CMK (cell line): ENCODE results near the gene ADAMTS15.
A peak's percentile ranks its signal among the peaks of the same experiment; 100 is the strongest.
"Not testable (repeated sequence)": the region's sequence is repeated elsewhere in the genome, so short reads cannot be mapped to it uniquely, and the experiment has no call there.

ENCODE experiments used
- DNase-seq: peaks from one replicate; pipeline ENCODE4 v3.0.0-alpha.2; 2010; ENCODE audit warnings: low read depth

Gene ADAMTS15

DNA sequence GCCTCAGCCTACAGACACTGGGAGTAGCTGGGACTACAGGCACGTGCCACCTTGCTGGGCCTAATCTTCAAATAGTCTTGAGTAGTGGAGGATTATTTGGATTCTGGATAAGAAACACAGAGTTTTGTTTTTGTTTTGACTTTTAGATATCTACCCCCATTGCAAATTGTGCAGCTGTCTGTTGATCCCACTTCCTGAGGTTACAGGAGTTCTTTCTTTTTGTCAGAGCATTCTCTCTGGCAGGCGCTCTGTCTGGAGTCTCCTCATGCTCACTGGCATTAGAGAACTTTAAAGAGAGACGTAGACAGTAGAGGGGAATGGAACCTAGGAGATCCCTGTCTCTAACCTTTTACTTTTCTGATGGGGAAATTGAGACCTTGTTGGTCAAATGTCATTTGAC, 12.3 kb upstream of the ADAMTS15 start:
- no peak for DNase-seq

DNA sequence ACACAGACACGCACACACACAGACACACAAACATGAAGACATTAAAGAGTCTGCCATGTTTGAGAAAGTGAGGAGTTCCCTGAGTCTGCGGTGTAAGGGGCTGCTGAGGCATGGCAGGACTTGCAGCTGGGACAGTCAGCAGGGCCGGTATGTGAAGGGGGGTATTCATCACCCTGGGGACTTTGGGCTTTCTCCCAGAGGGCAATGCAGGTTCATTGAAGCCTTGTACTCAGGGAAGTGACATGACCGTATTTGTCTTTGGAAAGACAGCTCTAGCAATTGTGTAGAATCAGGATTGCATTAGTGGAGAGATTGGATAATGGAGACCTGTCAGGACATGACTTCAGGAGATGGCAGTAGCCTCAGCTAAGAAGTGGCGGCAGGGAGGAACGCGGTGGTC, 10.6 kb upstream of the ADAMTS15 start:
- DNase-seq: no peak

DNA sequence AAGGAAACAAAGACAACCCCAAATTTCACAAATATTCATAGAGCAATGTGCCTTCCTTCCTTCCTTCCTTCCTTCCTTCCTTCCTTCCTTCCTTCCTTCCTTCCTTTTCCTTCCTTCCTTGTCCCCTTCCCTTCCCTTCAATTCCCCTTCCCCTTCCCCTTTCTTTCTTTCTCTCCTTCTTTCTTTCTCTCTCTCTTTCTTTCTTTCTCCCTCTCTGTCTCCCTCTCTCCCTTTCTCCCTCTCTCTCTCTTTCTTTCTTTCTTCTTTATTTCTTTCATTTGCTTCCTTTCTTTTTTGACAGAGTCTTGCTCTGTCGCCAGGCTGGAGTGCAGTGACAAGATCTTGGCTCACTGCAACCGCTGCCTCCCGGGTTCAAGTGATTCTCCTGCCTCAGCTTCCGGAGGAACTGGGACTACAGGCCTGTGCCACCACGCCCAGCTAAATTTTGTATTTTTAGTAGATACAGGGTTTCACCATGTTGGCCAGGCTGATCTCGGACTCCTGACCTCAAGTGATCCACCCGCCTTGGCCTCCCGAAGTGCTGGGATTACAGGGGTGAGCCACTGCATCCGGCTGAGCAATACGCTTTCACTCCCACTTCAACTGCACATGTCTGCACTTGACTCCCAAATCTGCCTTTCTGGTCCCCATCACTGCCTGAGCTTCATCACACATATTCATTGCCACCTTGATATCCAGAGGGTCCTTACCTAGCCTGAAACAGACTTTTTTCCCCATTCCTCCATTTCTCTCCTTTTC, 9.9 kb upstream of the ADAMTS15 start:
- not testable (repeated sequence) for DNase-seq

DNA sequence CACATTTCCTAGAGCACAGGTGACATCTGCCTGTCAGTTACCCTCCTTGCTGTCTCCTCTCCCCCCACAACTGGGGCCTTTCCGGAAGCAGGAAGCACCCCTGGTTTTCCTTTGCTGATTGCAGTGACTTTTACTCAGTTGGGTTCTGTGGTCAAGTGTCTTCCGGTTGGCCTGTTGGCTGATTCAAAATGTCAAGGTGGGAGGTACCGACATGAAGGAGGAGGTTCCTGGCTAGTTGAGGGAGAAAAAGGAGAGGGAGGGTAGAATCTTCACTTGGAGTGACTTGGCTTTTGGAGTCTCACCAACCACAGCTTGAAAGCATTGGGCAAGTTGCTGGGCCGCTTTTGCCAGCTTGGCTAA, 9.3 kb upstream of the ADAMTS15 start:
- DNase-seq: peak; percentile 94

DNA sequence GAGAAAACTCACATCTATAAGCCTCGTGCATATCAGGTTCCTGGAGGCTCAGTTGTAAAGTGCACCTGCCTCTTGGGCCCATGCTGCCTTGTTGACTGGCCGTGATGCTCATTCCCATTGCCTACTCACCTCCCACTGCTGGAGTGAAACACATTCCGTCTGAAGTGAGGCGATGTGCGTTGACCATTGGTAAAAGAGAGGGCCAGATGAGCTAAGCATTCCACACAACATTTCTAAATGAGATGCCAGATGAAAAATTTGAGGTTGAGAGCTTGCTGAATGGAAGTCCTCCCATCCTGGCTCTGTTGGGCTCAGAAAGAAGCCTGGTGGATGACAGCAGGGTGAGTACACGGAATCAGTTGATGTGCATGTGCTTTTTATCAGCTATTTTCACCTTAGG, 8.6 kb upstream of the ADAMTS15 start:
- DNase-seq: no peak

DNA sequence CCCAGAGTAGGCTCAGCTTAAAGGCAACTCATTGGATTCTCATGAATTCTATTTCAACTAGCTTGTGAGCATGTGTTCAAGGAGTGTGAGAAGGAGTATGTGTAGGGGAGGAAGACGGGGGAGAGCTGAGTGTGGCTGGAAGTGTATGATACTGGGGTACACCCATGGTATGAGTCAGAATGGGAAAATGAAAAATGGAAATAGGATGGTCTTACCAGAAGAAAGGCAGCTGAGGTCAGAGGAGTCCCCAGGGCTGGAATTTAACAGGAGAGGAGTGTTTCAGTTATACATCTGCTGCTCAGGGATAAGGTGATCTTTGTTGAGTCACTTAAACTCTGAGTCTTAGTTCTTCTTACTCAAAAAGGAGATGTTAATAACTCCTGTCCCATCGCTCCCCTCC, 6.7 kb upstream of the ADAMTS15 start:
- no peak for DNase-seq

DNA sequence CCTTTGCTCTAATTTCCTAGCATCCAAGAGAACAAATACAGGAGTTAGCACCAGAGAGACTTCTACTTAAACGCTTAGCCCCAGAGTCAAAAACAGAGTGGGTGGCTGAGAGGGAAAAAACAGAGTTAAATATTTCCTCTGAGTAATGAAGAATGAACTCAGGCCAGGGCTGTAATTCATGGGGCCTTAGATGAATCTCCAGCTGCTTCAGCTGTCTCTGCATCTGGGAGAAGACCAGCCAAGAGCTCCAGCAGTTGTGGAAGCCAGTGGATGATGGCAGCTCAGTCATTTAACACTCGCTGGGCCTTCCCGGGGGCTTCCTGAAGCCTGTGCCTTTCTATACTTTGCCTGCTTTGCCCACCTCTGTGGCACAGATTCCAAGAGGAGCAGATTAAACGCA, 5.7 kb upstream of the ADAMTS15 start:
- no peak for DNase-seq

DNA sequence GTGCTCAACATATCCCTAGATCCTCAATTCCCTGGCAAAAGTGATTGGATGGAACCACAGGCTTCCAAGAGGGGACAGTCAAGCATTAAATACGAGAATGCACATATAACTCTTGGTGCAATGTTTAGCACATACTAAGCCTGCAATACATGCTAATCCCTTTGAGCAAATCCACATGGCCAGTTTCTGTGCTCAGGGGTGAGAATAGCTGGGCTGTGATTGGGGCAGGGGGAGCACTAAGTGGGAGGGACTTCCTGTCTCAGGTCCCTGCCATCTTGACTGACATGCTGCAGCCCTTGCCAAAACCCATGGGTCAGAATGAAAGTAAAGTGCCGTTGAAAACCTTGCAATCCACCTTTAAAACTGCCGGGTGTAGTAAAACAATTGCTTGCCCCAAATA, 2.7 kb upstream of the ADAMTS15 start:
- DNase-seq: no peak

DNA sequence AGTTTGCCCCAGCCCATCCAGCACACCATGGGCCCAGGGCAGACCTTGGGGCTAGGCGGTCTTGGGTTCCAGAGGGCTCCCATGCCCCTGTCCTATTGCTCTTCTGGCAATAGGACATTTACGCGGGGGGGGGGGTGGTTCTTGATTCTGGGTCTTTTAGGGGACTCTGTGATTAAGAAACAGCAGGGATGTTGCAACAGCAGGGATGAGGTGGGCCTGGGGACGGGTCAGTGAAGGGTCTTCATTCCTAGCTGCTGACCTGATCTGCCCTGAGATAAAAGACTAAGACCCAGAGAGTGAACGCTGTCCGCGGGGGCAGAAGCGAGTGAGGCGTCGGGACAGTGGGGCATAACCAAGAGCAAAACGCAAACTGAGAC, 418 bp upstream of the ADAMTS15 start:
- no peak for DNase-seq

DNA sequence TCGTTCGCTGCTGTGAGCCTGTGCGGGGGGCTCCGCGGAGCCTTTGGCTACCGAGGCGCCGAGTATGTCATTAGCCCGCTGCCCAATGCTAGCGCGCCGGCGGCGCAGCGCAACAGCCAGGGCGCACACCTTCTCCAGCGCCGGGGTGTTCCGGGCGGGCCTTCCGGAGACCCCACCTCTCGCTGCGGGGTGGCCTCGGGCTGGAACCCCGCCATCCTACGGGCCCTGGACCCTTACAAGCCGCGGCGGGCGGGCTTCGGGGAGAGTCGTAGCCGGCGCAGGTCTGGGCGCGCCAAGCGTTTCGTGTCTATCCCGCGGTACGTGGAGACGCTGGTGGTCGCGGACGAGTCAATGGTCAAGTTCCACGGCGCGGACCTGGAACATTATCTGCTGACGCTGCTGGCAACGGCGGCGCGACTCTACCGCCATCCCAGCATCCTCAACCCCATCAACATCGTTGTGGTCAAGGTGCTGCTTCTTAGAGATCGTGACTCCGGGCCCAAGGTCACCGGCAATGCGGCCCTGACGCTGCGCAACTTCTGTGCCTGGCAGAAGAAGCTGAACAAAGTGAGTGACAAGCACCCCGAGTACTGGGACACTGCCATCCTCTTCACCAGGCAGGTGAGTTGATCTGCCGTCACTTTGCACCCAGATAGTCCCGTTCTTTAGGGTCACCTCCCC, 1.0 kb downstream of the ADAMTS15 start:
- no peak for DNase-seq

DNA sequence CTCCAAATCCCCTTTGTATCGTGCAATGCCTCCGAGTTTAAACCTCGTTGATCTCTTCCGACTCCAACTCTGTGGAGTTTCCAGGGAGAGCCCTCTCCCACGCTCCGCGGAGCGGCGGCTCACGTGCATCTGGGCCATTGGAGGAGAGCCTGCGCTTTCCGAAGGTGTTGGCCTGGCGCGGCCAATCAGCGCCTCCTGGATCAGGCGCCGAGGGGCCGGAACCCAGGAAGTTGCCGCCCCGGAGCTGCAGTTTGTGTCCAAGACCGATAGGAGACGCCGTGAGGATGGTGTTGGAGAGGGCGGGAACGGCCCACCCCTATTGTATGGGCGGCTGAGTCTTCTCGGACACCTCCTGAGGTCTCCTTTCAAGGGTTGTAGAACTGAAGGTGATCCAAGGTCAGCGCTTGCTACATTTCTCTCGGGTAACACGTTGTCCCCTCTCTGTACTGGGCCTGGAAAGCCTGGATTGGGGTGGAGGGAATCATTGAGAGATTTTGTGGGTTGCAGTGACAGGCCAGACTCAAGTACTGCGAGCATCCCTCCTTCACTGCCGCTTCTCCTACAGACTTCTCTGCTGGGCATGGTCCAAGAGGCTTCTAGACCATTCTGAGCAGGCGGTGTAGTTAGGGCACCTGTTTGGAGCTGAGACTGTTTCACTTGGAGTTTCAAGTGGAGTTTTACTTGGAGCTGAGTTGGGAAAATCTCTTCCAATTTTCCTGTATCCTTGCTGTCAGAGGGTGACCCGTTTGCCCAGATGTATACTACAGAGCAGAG, 1.7 kb downstream of the ADAMTS15 start:
- no peak for DNase-seq

DNA sequence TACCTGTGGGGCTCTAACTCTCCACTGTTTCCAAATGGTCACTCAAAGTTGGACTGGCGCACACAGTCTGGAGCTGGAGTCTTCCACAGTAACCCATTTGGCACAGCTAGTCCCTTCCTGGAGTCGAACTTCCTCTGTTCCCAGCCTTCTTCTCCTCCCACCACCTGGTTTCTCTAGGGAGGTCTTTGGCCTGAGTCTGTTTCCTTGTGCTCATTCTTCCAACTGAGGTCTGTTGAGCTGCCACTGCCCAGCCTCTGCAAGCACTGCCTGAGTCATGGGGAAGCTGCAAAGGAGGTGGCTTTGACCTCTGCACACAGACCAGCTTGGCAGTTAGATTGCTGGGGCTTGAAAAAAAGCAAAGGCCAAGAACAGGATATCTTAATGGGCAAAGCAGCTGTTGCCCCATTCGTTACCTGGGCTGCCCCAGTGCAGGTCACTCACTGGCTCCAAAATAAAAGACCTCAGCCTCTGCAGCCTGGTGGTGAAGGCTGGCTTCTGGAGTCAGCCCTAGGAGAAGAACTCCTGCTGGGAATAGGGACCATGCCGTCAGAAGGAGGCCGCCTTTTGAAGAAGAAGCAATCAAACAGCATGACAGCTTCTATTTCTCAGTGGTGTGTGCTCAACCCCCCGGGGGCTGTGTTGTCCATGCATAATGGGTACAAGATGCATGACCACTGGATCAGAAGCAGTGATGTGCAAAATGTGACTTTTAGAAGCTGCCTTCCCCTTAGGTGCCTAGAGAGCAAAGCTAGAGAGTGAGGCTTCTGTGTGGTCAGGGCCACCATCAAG, 3.0 kb downstream of the ADAMTS15 start:
- DNase-seq: no peak

DNA sequence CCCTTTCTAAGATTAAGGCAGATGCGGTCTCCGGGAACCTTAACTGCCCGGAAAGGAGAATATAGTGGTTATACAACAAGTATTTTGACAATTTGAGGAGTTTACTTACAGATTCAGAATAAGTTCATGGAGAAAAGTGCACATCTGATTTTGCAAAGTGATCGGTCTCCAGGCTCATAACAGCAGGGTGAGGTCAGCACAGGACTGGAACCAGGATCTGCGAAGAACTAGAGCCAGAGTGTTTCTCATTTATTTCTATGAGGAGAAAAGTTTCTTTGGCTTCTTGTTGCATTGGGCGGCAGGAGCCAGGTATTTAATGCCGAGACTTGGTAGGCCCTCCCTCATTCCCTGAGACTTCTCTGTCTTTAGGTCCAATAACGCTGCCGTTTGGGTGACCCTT, 3.7 kb downstream of the ADAMTS15 start:
- no peak for DNase-seq

DNA sequence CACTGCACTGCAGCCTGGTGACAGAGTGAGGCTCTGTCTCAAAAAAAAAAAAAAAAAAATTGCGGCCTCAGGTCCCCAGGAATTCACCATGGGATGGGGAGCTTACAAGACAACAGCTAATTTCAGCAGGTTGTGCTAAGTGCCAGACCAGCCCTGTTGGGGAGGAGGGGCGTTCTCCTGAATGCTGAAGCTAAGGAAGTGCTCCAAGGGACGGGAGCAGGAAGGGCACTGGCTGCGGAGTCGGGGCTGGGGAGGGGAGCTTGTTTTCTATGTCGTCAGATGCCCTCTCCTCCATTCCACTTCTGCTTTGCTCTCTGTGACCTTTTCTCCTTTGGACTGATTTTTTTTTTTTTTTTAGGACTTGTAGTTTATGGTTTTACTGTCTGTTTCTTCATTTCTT, 4.5 kb downstream of the ADAMTS15 start:
- DNase-seq: no peak

DNA sequence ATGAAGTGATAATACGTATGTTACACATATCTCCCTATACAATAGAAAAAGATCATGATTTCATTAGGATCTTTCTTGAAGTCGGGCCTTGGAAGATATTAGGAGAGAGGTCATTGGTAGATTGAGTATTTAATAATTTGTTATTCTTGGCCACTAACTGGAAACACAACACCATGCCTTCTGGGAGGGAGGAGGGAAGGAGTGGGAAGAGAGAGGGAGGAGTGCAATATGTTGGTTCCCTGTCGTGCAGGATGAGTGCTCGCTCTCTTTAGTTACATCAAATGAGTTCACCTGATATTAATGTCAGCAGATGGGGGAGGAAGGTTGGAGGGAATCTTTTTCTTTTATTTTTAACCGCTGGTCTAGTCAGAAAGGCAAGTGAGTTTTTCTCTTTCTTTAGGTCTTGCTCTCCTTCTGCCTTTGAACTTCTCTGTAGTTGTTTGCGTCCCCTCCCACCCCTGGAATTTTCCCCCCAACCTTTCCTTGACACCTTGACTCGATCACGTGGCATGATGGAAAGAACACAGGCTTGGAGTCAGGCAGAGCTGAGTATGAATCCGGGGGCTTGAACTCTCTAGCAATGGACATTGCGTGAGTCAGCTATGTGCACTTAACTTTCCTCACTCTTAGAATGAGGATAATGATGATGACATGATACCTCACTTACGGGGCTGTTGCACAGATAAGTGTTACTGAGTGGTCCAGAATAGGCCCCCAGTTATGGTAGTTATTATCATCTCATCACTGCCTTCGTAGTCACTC, 6.2 kb downstream of the ADAMTS15 start:
- no peak for DNase-seq

DNA sequence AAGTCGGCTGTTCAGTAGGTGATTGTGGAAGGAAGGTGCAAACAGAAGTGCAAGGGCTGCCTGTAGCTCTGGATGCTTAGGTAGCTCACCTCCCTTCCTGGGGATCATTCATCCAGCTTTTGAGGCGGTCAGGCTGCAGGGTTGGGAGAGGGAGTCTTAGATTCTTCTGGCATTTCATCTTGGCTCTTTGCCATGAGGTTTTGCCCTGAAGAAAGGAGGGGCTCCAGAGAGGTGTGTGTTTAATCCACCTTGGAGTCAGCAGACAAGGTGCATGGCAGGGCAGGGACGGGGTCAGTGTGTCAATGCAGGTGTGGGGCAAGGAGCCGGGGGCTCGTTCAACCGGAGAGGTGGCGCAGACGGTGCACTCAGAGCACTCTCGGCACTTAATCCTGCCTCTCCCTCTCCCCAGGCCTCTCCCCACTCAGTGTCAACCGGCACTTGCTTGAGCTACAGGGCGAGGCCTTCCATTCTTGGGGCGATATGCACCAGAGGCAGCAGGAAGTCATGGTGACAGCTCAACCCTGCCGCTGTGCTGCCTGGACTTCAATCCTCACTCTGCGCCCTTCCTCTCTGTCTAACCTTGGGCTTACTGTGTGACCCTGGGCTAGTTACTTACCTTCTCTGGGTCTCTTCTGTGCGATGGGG, 7.2 kb downstream of the ADAMTS15 start:
- DNase-seq: no peak

DNA sequence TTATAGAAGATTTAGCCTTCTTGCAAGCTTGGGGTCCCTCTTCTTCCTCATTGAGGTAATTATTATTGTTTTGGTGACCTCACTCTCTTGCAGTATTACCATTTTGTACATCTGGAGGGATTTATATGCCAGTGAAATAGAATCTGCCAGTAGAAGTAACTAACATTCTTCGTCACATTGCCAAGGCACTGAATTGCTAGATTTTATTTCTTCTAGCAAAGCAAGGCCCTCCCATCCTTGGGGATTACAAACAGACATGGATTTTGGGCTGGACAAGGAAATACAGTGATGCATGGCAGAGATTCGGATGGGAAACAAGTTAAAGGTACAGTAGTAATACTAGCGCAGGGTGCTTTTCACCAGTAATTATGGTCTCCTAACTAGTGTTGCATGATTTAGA, 7.8 kb downstream of the ADAMTS15 start:
- no peak for DNase-seq

DNA sequence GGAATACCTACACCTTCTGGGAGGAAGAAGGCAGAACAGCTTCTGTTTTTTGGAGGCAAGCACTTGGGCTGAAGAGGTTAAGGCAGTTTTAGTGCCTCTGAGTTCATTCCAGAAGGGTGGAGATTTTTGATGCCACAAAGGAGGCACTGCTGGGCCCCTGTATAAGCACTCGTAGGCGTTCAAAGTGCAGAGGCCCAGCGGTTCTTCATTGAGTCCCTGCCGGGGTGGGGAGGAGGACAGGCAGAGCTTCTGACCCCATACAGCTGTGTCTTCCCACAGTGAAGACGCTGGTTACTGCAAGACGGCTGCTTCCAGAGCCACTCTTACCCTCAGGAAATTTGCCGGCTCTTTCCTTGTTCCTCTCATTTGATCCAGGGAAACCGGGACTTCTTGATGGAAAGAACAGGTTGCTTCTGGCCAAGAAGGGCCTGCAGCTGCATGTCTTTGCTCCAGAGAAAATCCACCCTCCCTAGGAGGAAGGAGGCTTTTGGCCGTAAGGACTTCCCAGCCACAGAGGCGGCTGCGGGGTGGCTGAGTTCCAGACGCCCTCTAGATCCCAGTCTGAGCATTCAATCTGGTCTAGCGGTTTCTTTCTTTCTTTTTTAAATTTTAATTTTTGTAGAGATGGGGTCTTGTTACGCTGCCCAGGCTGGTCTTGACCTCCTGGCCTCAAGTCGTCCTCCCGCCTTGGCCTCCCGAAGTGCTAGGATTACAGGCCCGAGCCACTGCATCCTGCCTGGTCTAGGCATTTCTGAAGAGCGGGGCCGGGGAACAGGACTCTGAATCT, 9.4 kb downstream of the ADAMTS15 start:
- DNase-seq: no peak

DNA sequence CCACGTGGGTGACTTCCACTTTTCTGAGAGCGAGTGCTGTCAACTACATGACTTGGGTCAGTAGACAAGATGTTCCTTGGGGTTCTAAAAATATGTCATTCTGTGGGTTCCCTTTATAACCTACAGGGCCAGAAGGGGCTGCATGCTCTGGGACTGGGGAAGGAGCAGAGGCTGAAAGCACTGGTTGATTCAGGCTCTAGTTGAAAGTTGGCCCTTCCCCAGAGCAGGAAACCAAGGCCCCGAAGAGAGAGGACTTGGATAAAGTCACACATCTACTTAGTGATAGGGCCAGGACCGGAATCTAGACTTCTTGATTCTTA, 9.9 kb downstream of the ADAMTS15 start:
- DNase-seq: no peak

DNA sequence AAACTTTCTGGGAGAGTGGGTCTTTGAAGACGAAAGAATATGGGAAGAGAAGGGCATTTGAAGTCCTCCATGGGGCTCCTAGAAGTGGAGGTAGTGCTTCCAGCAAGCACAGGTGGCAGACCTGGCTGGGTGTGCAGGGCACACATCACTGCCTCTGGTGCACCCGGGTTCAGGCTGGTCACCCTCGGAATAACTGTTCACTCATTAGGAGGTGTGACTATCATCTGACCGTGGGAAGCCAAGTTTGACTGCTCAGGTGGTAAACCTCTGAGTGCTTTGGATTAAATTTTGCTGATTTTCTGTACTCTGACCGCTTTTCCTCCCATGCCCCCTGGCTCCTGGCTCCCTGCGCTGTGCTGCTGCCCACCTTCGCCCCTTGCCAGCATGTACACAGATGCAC, 11.1 kb downstream of the ADAMTS15 start:
- DNase-seq: no peak
